ENCODE data around the gene PARD3.

The PARD3 gene

GRCh38 chr10:34664706-34665105 is 150.4 kb downstream of the PARD3 start:
- DNase-seq (ENCODE audit: low read depth) = no peak
- TF ChIP-seq, protein P1, sequence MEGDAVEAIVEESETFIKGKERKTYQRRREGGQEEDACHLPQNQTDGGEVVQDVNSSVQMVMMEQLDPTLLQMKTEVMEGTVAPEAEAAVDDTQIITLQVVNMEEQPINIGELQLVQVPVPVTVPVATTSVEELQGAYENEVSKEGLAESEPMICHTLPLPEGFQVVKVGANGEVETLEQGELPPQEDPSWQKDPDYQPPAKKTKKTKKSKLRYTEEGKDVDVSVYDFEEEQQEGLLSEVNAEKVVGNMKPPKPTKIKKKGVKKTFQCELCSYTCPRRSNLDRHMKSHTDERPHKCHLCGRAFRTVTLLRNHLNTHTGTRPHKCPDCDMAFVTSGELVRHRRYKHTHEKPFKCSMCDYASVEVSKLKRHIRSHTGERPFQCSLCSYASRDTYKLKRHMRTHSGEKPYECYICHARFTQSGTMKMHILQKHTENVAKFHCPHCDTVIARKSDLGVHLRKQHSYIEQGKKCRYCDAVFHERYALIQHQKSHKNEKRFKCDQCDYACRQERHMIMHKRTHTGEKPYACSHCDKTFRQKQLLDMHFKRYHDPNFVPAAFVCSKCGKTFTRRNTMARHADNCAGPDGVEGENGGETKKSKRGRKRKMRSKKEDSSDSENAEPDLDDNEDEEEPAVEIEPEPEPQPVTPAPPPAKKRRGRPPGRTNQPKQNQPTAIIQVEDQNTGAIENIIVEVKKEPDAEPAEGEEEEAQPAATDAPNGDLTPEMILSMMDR (IDR thresholded peaks at IDR 0.05; ENCODE audit: control insufficient read depth, extremely low read depth, insufficient read depth) = no peak
- no peak overlapping the region for H3K4me3 ChIP-seq (ENCODE audit: low read depth, low read length)

- TF ChIP-seq, protein P1 (IDR thresholded peaks at IDR 0.05; ENCODE audit: control insufficient read depth, extremely low read depth, insufficient read depth) = no peak
- no peak for DNase-seq (ENCODE audit: low read depth)
Measured at GRCh38 chr10:34661580-34661979, 153.5 kb downstream of the PARD3 start.

DNA sequence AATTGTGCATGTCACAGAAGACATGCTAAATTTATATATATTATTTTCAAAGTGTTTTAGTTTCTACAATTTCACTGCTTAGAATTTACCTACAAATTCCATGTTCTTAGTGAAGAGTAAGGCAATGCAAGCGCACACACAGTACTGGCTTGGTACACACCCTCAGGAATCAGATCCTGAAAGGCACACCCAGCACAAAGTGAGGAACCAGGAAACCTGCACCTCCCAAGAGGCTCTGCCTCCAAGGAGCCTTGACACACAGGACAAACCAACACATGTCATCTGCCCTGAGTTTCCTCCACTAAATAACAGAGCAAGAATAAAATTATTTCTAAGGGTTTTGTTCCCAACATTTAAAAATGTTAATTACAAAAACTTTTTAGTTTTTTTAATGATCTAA is 156.2 kb downstream of the PARD3 start:
- no peak overlapping the region for H3K4me3 ChIP-seq (ENCODE audit: low read depth, low read length)
- TF ChIP-seq, protein P1 (IDR thresholded peaks at IDR 0.05; ENCODE audit: control insufficient read depth, extremely low read depth, insufficient read depth) = no peak
- DNase-seq (ENCODE audit: low read depth) = no peak

More at GRCh38 chr10:34661580-34661979, 153.5 kb downstream of the PARD3 start:
- no peak overlapping the region for H3K4me3 ChIP-seq (ENCODE audit: low read depth, low read length)

- TF ChIP-seq, protein P1 (IDR thresholded peaks at IDR 0.05; ENCODE audit: control insufficient read depth, extremely low read depth, insufficient read depth) = no peak
- H3K4me3 ChIP-seq (ENCODE audit: low read depth, low read length) = no peak overlapping the region
- DNase-seq (ENCODE audit: low read depth) = no peak
Measured at GRCh38 chr10:34656661-34657060, 158.4 kb downstream of the PARD3 start.

GRCh38 chr10:34655286-34656170 is 159.6 kb downstream of the PARD3 start:
- TF ChIP-seq, protein P1 (IDR thresholded peaks at IDR 0.05; ENCODE audit: control insufficient read depth, extremely low read depth, insufficient read depth) = peak; percentile 62
- DNase-seq (ENCODE audit: low read depth) = peak; percentile 68
- no peak overlapping the region for H3K4me3 ChIP-seq (ENCODE audit: low read depth, low read length)

- no peak for DNase-seq (ENCODE audit: low read depth)
- TF ChIP-seq, protein P1 (IDR thresholded peaks at IDR 0.05; ENCODE audit: control insufficient read depth, extremely low read depth, insufficient read depth) = no peak
- H3K4me3 ChIP-seq (ENCODE audit: low read depth, low read length) = no peak overlapping the region
Measured at GRCh38 chr10:34654211-34654610, 160.9 kb downstream of the PARD3 start.
